H1 (cell line): ENCODE measurements around the gene SMARCA1. TPM values are rescaled to one million over a fixed set of nuclear protein-coding genes. Genes with fewer than 3 reads are reported as not detected.
A peak's percentile ranks its signal among the peaks of the same experiment; 100 is the strongest.

Experiments used
- CTCF ChIA-PET: fragments of 300-600 bp; sonication (Branson Sonifier 250); formaldehyde crosslinking; loops from one replicate; lab custom pipeline; 2021; ENCODE audit not compliant: partially characterized antibody; lab: Charles Lee
- POLR2A ChIA-PET: fragments of 300-600 bp; sonication (Branson Sonifier 250); formaldehyde crosslinking; loops from one replicate; lab custom pipeline; 2021; ENCODE audit warnings: inconsistent platforms; ENCODE audit not compliant: partially characterized antibody; lab: Charles Lee
- DNase-seq, 2 experiments: peaks; one replicate each; pipeline versions ENCODE4 v3.0.0 to v3.0.0-alpha.2; 2010 to 2022; ENCODE audit warnings: low spot score in 2 of 2, low read depth in 1 of 2, mixed read lengths in 1 of 2
- FAIRE-seq: peaks from 2 replicates; lab custom pipeline; 2011; peaks lifted over from hg19 to GRCh38; lab: Jason Lieb, UNC
- H2AFZ ChIP-seq: 2 replicates; pipeline ENCODE4 v1.8.1; 2012; ENCODE audit warnings: low read length, inconsistent platforms
- H2AK5ac ChIP-seq: 2 replicates; pipeline ENCODE4 v1.6.1; 2013; ENCODE audit warnings: low read depth, low read length
- H2BK120ac ChIP-seq: replicated peaks from 2 replicates; pipeline ENCODE3; 2013; ENCODE audit warnings: low read depth, low read length, inconsistent platforms
- H2BK12ac ChIP-seq: 2 replicates; pipeline ENCODE4 v1.6.1; 2013; ENCODE audit warnings: low read depth, low read length
- H2BK15ac ChIP-seq: 2 replicates; pipeline ENCODE4 v1.6.1; 2013; ENCODE audit warnings: low read length
- H2BK20ac ChIP-seq: 2 replicates; pipeline ENCODE4 v1.6.1; 2013; ENCODE audit warnings: low read length
- H2BK5ac ChIP-seq: 2 replicates; pipeline ENCODE4 v1.6.1; 2013; ENCODE audit warnings: low read depth, low read length
- H3K14ac ChIP-seq: 2 replicates; pipeline ENCODE4 v1.6.1; 2013; ENCODE audit warnings: inconsistent platforms; ENCODE audit not compliant: insufficient read length
- H3K18ac ChIP-seq: 2 replicates; pipeline ENCODE4 v1.6.1; 2013; ENCODE audit warnings: low read length; ENCODE audit errors: extremely low read depth
- H3K23ac ChIP-seq: 2 replicates; pipeline ENCODE4 v1.6.1; 2013; ENCODE audit warnings: inconsistent platforms; ENCODE audit not compliant: insufficient read length
- H3K23me2 ChIP-seq: 2 replicates; pipeline ENCODE4 v1.6.1; 2013; ENCODE audit warnings: low read depth, low read length
- H3K27ac ChIP-seq: 2 replicates; pipeline ENCODE4 v1.6.1; 2011; ENCODE audit warnings: low read depth, low read length, inconsistent platforms
- H3K27me3 ChIP-seq, 4 experiments: replicated peaks in 1 of 4; 1 replicate in 1 of 4; 2 replicates in 3 of 4; pipeline versions ENCODE4 v1.6.1 to v1.8.1; 2011 to 2013; ENCODE audit warnings: low read length in 3 of 4, mild to moderate bottlenecking in 3 of 4, inconsistent platforms in 2 of 4, mixed read lengths in 2 of 4, moderate library complexity in 1 of 4; ENCODE audit not compliant: control insufficient read depth in 3 of 4, insufficient read depth in 3 of 4; ENCODE audit errors: extremely low read depth in 1 of 4
- H3K36me3 ChIP-seq, 4 experiments: 2 replicates each; pipeline versions ENCODE4 v1.6.1 to v1.8.1; 2011 to 2013; ENCODE audit warnings: mild to moderate bottlenecking in 4 of 4, low read length in 3 of 4, moderate library complexity in 2 of 4, control low read depth in 1 of 4, inconsistent platforms in 1 of 4; ENCODE audit not compliant: insufficient read depth in 4 of 4, control insufficient read depth in 2 of 4
- H3K4ac ChIP-seq: replicated peaks from 2 replicates; pipeline ENCODE3; 2013; ENCODE audit warnings: low read length, low read depth, mixed read lengths, inconsistent platforms; ENCODE audit not compliant: insufficient read length
- H3K4me1 ChIP-seq, 4 experiments: replicated peaks in 1 of 4; 1 replicate in 1 of 4; 2 replicates in 3 of 4; pipeline versions ENCODE4 v1.6.1 to v1.8.1; 2011 to 2013; ENCODE audit warnings: low read length in 3 of 4, inconsistent platforms in 2 of 4, mixed read lengths in 1 of 4; ENCODE audit not compliant: insufficient read depth in 4 of 4, control insufficient read depth in 3 of 4
- H3K4me2 ChIP-seq, 2 experiments: 2 replicates each; pipeline versions ENCODE4 v1.6.1 to v1.8.1; 2011 to 2013; ENCODE audit warnings: low read depth in 2 of 2, low read length in 2 of 2, control low read depth in 1 of 2, inconsistent platforms in 1 of 2, mild to moderate bottlenecking in 1 of 2; ENCODE audit not compliant: insufficient read depth in 1 of 2
- H3K4me3 ChIP-seq, 4 experiments: fragments of 200-600, 300-600 bp in 1 of 4; sonication (generic), shearing (Covaris generic), sonication (Bioruptor Twin) in 1 of 4; 2 replicates each; pipeline versions ENCODE4 v1.5.1 to v1.8.1; 2011 to 2016; ENCODE audit warnings: low read length in 4 of 4, low read depth in 3 of 4, control low read depth in 2 of 4, inconsistent platforms in 2 of 4, mild to moderate bottlenecking in 2 of 4, mixed read lengths in 1 of 4, moderate library complexity in 1 of 4; ENCODE audit not compliant: insufficient read depth in 2 of 4; ENCODE audit errors: extremely low read depth in 1 of 4
- H3K56ac ChIP-seq: replicated peaks from 2 replicates; pipeline ENCODE3; 2013; ENCODE audit warnings: low read depth, mild to moderate bottlenecking, mixed read lengths, low read length, inconsistent platforms; ENCODE audit not compliant: insufficient read length
- H3K79me1 ChIP-seq: 2 replicates; pipeline ENCODE4 v1.6.1; 2013; ENCODE audit warnings: low read depth, low read length, control low read depth
- H3K79me2 ChIP-seq, 2 experiments: 2 replicates each; pipeline versions ENCODE4 v1.6.1 to v1.8.1; 2012 to 2013; ENCODE audit warnings: low read length in 2 of 2, mild to moderate bottlenecking in 2 of 2, inconsistent platforms in 1 of 2; ENCODE audit not compliant: insufficient read depth in 2 of 2, control insufficient read depth in 1 of 2
- H3K9ac ChIP-seq, 4 experiments: replicated peaks in 1 of 4; 1 replicate in 1 of 4; 2 replicates in 3 of 4; pipeline versions ENCODE4 v1.6.1 to v1.8.1; 2011 to 2013; ENCODE audit warnings: low read depth in 3 of 4, low read length in 3 of 4, control low read depth in 2 of 4, mild to moderate bottlenecking in 2 of 4, moderate library complexity in 2 of 4, inconsistent platforms in 1 of 4; ENCODE audit errors: extremely low read depth in 1 of 4
- H3K9me3 ChIP-seq, 2 experiments: 2 replicates each; pipeline versions ENCODE4 v1.6.1 to v1.8.1; 2012 to 2013; ENCODE audit warnings: mild to moderate bottlenecking in 2 of 2, moderate library complexity in 2 of 2, control low read depth in 1 of 2, inconsistent platforms in 1 of 2, low read depth in 1 of 2, low read length in 1 of 2, mixed read lengths in 1 of 2; ENCODE audit not compliant: insufficient read depth in 2 of 2
- H4K20me1 ChIP-seq, 2 experiments: replicated peaks in 1 of 2; 2 replicates each; pipeline versions ENCODE3 to v1.8.1; 2011 to 2013; ENCODE audit warnings: inconsistent platforms in 2 of 2, low read length in 2 of 2, mild to moderate bottlenecking in 1 of 2; ENCODE audit not compliant: insufficient read depth in 2 of 2, control insufficient read depth in 1 of 2
- H4K5ac ChIP-seq: 2 replicates; pipeline ENCODE4 v1.6.1; 2013; ENCODE audit warnings: low read length, low read depth, mixed read lengths, inconsistent platforms; ENCODE audit not compliant: insufficient read length
- H4K8ac ChIP-seq: 2 replicates; pipeline ENCODE4 v1.8.0; 2013; ENCODE audit warnings: mild to moderate bottlenecking, moderate library complexity, low read length, inconsistent platforms; ENCODE audit not compliant: insufficient read depth; ENCODE audit errors: extremely low read depth
- H4K91ac ChIP-seq: replicated peaks from 2 replicates; pipeline ENCODE3; 2013; ENCODE audit warnings: low read length, mixed read lengths, inconsistent platforms; ENCODE audit not compliant: insufficient read length
- EGR1 ChIP-seq: IDR thresholded peaks from 2 replicates; pipeline ENCODE4 v1.6.1; 2011; ENCODE audit warnings: low read depth, low read length, borderline replicate concordance
- HDAC6 ChIP-seq: IDR thresholded peaks from one replicate; pipeline ENCODE4 v1.7.1; 2012; ENCODE audit warnings: low read depth, mild to moderate bottlenecking, inconsistent platforms, low read length, moderate library complexity
- PHF8 ChIP-seq: fragments of 200-600 bp; sonication (generic); conservative IDR thresholded peaks from 2 replicates; pipeline ENCODE4 v1.7.1; 2012; ENCODE audit warnings: low read depth, mild to moderate bottlenecking, inconsistent platforms, low read length, moderate library complexity
- RFX5 ChIP-seq: IDR thresholded peaks from 2 replicates; pipeline ENCODE4 v1.6.1; 2011; ENCODE audit warnings: low read depth, low read length, improper control_type of control experiment, borderline replicate concordance
- SAP30 ChIP-seq: fragments of 300-600 bp; sonication (generic); IDR thresholded peaks from 2 replicates; pipeline ENCODE4 v1.7.1; 2012; ENCODE audit warnings: low read length, moderate library complexity, mild to moderate bottlenecking, inconsistent platforms; ENCODE audit not compliant: insufficient read depth, insufficient replicate concordance
- TAF1 ChIP-seq: IDR thresholded peaks from 2 replicates; pipeline ENCODE4 v1.6.1; 2011; ENCODE audit warnings: mild to moderate bottlenecking, low read depth, low read length
- TBP ChIP-seq: IDR thresholded peaks from 2 replicates; pipeline ENCODE4 v1.6.1; 2011; ENCODE audit warnings: low read depth, low read length, improper control_type of control experiment
- WGBS, 2 experiments: shearing (Covaris generic) in 1 of 2; methylation state at CpG; one replicate each; pipeline versions ENCODE4 v1.1.6 to v1.1.7; 2013 to 2015; ENCODE audit warnings: low lambda C conversion rate in 2 of 2, mixed read lengths in 2 of 2, inconsistent platforms in 1 of 2, low coverage in 1 of 2, missing lambda C conversion rate in 1 of 2; ENCODE audit not compliant: insufficient replicate concordance in 2 of 2, insufficient coverage in 1 of 2, insufficient read length in 1 of 2; ENCODE audit errors: extremely low coverage in 1 of 2, missing lambda C conversion rate in 1 of 2; 5-methylcytosine and 5-hydroxymethylcytosine counted together
- polyA plus RNA-seq, 7 experiments: library from polyadenylated mRNA; depleted of rRNA in 3 of 7; stranded (reverse) in 5 of 7; unstranded in 2 of 7; fragments of >200 nt in 5 of 7; fragments of 200-250 nt in 2 of 7; gene quantifications; 1 replicate in 5 of 7; 2 replicates in 1 of 7; 4 replicates in 1 of 7; pipeline versions ENCODE4 v1.2.1 to v1.2.3, GENCODE V29; 2011 to 2013; ENCODE audit warnings: missing spikeins in 2 of 7, mixed read lengths in 2 of 7
- total RNA-seq: library from RNA; stranded (reverse); fragmentation: NEBNext Ultra II Directional; extraction: Animal tissue kit (Norgen Biotek cat#: 25700); gene quantifications from 2 replicates; pipeline ENCODE4 v1.2.1, GENCODE V29; 2021

SMARCA1 gene
- total and polyA plus RNA-seq, 2 of the 8 experiments (the other 6 are each of a cell fraction or from before 2014, with no cell fraction given) = 13.1 to 54.4 TPM

DNA sequence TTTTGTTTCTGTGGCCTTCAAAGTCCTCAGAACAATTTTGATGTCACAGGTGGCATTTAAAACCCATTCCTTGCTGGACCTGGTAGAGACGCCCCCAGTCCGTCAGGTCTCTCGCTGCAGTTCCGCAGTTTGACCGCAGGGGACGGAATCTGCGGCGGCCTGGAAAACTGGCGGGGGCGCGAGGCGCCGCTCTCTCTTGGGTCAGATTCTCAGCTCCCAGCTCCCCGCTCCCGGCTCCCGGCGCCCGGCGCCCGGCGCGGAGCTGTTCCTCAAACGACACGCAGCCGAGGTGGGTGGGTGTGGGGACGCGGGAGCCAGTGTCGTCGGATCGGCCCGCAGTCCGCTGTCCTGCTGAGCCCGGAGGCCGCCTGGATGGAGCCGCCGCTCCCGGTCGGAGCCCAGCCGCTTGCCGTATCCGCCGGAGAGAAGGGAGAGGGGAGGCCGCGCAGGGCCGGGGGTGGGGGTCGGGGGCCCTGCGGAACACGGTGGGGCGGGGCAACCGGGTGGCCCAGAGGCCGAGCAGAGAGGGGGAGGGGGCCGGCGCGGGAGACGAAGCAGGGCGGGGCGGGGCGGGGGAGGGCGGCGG is 16.9 kb upstream of the SMARCA1 start, which contains the start of gene OCRL:
TSS of gene OCRL (plus strand) at position 192 of the 586 bp plus-strand sequence. CDS start at position 373, 181 bp downstream.
- H3K23me2 ChIP-seq = peaks cover 3% of the 10 kb centered on the region; the same call in 1 of the 2 replicates
- H2BK20ac ChIP-seq = no peak within 1 kb of the TSS
- peak within 1 kb of the TSS; percentile 76 for H4K5ac ChIP-seq
- no peaks in the 10 kb centered on the region for H3K79me1 ChIP-seq
- peak within 1 kb of the TSS; percentile 69 to 74 for H3K4me2 ChIP-seq
- H2BK5ac ChIP-seq = no peak within 1 kb of the TSS
- no peak within 1 kb of the TSS for H2AFZ ChIP-seq
- no peak for FAIRE-seq
- H4K20me1 ChIP-seq = peaks cover 0 to 1% of the 10 kb centered on the region in 2 experiments
- no peak within 1 kb of the TSS for H2BK120ac ChIP-seq
- CTCF ChIA-PET = interaction anchor here (1.0 kb wide), 2 partner anchors 11 to 16 kb away, joined by 3 read pairs; partner anchors contain the start of gene SMARCA1
- H3K23ac ChIP-seq = no peak within 1 kb of the TSS
- no peak within 1 kb of the TSS for H3K4ac ChIP-seq
- H4K91ac ChIP-seq = no peak within 1 kb of the TSS
- H3K18ac ChIP-seq = peak within 1 kb of the TSS; percentile 71
- no peaks in the 10 kb centered on the region for H3K27me3 ChIP-seq
- H2BK15ac ChIP-seq = no peak within 1 kb of the TSS
- POLR2A ChIA-PET = interaction anchor here (0.7 kb wide), 1 partner anchor 17 kb away, joined by 5 read pairs; the partner anchor contains the start of gene SMARCA1
- H3K36me3 ChIP-seq = 0 out of 8 replicates have a peak, but pooled peaks cover 0 to 2% (median 1%) of the 10 kb centered on the region in 4 experiments
- no peak within 1 kb of the TSS for H3K14ac ChIP-seq
- H3K9ac ChIP-seq = peak within 1 kb of the TSS; percentile 51 to 66 (median 60); a peak in 6 of 7 replicates
- peaks cover 0 to 5% of the 10 kb centered on the region in 2 experiments; a peak in 2 of 4 replicates for H3K79me2 ChIP-seq
- no peaks in the 10 kb centered on the region for H3K9me3 ChIP-seq
- H2BK12ac ChIP-seq = no peak within 1 kb of the TSS
- peak in 1 of 2 experiments; percentile 72 for DNase-seq
- H2AK5ac ChIP-seq = no peak within 1 kb of the TSS
- peak within 1 kb of the TSS; percentile 70 to 86 (median 80) for H3K4me3 ChIP-seq
- H3K4me1 ChIP-seq = no peaks in the 10 kb centered on the region
- H3K56ac ChIP-seq = no peak within 1 kb of the TSS
- 2% methylated on average over 26 of the region's 60 CpGs; no CpG with 5 or more reads in 1 of the 2 experiments for WGBS, 2 experiments
- H3K27ac ChIP-seq = no peak within 1 kb of the TSS; the same call in 1 of the 2 replicates
- peak within 1 kb of the TSS; percentile 51; the same call in 1 of the 2 replicates for H4K8ac ChIP-seq
- peak; percentile 54; the same call in 1 of the 2 replicates for TF ChIP-seq TBP
- no peak for TF ChIP-seq EGR1
- no peak for TF ChIP-seq SAP30
- TF ChIP-seq RFX5 = no peak
- no peak for TF ChIP-seq HDAC6
- peak; percentile 67 for TF ChIP-seq TAF1
- peak; percentile 74 for TF ChIP-seq PHF8
